ENCODE results near the gene IFNA13. TPM values are rescaled to one million over a fixed set of nuclear protein-coding genes. Genes with fewer than 3 reads are reported as not detected.

Gene IFNA13
- total and polyA plus RNA-seq, 2 experiments from 2014 or later: not detected

DNA sequence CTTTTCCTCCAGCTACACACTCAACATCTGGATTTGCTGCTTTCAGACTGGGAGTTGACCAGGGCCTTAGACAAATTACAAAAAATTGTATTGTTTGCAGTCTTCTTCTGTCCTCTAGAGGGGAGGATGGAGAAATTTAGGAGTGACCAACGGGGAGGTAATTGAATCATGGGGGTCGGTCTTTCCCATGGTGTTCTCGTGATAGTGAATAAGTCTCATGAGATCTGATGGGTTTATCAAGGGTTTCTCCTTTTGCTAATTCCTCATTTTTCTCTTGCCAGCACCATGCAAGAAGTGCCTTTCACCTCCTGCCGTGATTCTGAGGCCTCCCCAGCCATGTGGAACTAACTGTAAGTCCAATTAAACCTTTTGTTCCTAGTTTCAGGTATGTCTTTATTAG, 45.3 kb upstream of the IFNA13 start:
- H3K4me1 ChIP-seq (ENCODE audit: insufficient read depth): peaks cover 6% of the 10 kb centered on the region
- TF ChIP-seq EZH2 (IDR thresholded peaks at IDR 0.05; ENCODE audit: insufficient read depth, poor library complexity, severe bottlenecking): no peak
- no peak for DNase-seq
- no peaks in the 10 kb centered on the region for H3K9me3 ChIP-seq (ENCODE audit: low read depth)
- H3K36me3 ChIP-seq (ENCODE audit: low read depth): no peaks in the 10 kb centered on the region
- H3K27ac ChIP-seq: no peak overlapping the region
- H3K4me2 ChIP-seq (ENCODE audit: unreplicated experiment): no peak overlapping the region
- H3K79me2 ChIP-seq (ENCODE audit: insufficient read depth): no peaks in the 10 kb centered on the region
- no peaks in the 10 kb centered on the region for H3K9me2 ChIP-seq (ENCODE audit: insufficient read depth)
- H4K20me1 ChIP-seq (ENCODE audit: insufficient read depth): no peaks in the 10 kb centered on the region
- no peak overlapping the region for H3K4me3 ChIP-seq
- H3K27me3 ChIP-seq (replicated peaks; ENCODE audit: insufficient read depth): no peaks in the 10 kb centered on the region
- no peak overlapping the region for H3K9ac ChIP-seq
- H2AFZ ChIP-seq: no peak overlapping the region
- in situ Hi-C loops (cut with MboI): no loop called here
- 82 to 83% methylated on average over 4 of the region's 4 CpGs for WGBS, 2 experiments (ENCODE audit: low coverage in 1 of 2, low lambda C conversion rate in 2 of 2, missing lambda C conversion rate in 2 of 2)
- H3F3A ChIP-seq (ENCODE audit: insufficient read depth): no peaks in the 10 kb centered on the region

- Histone ChIP-seq H4K20me1 (ENCODE audit: insufficient read depth) (no peaks in the 10 kb centered on the region), H3K79me2 (ENCODE audit: insufficient read depth) (no peaks in the 10 kb centered on the region), H3K9me2 (ENCODE audit: insufficient read depth) (no peaks in the 10 kb centered on the region), H3K36me3 (ENCODE audit: low read depth) (no peaks in the 10 kb centered on the region), H3K4me1 (ENCODE audit: insufficient read depth) (peaks cover 6% of the 10 kb centered on the region), H3K4me3 (no peak overlapping the region), H3K9ac (no peak overlapping the region), H3K27me3 (replicated peaks; ENCODE audit: insufficient read depth) (no peaks in the 10 kb centered on the region), H2AFZ (no peak overlapping the region), H3K4me2 (ENCODE audit: unreplicated experiment) (no peak overlapping the region), H3K27ac (no peak overlapping the region), H3K9me3 (ENCODE audit: low read depth) (no peaks in the 10 kb centered on the region), H3F3A (ENCODE audit: insufficient read depth) (no peaks in the 10 kb centered on the region)
- in situ Hi-C loops (cut with MboI): no loop called here
- TF ChIP-seq EZH2phosphoT487 (IDR thresholded peaks at IDR 0.05; ENCODE audit: insufficient read depth, low read depth): no peak
- TF ChIP-seq EZH2 (IDR thresholded peaks at IDR 0.05; ENCODE audit: insufficient read depth, poor library complexity, severe bottlenecking): no peak
- DNase-seq: no peak
These were observed 44.2 kb upstream of the IFNA13 start for GRCh38 chr9:21412107-21412506.

- no peak for TF ChIP-seq EZH2 (IDR thresholded peaks at IDR 0.05; ENCODE audit: insufficient read depth, poor library complexity, severe bottlenecking)
- Histone ChIP-seq H3K9me3 (ENCODE audit: low read depth) (no peaks in the 10 kb centered on the region), H3K27ac (no peak within 1 kb of the TSS), H3K4me3 (no peak within 1 kb of the TSS), H3K9ac (no peak within 1 kb of the TSS), H3K4me1 (ENCODE audit: insufficient read depth) (no peaks in the 10 kb centered on the region), H3K79me2 (ENCODE audit: insufficient read depth) (no peaks in the 10 kb centered on the region), H3K36me3 (ENCODE audit: low read depth) (no peaks in the 10 kb centered on the region), H3K27me3 (replicated peaks; ENCODE audit: insufficient read depth) (no peaks in the 10 kb centered on the region), H4K20me1 (ENCODE audit: insufficient read depth) (no peaks in the 10 kb centered on the region), H3K4me2 (ENCODE audit: unreplicated experiment) (no peak within 1 kb of the TSS), H3K9me2 (ENCODE audit: insufficient read depth) (no peaks in the 10 kb centered on the region), H2AFZ (no peak within 1 kb of the TSS), H3F3A (ENCODE audit: insufficient read depth) (no peaks in the 10 kb centered on the region)
- DNase-seq: no peak
- in situ Hi-C loops (cut with MboI): no loop called here
- 89 to 100% methylated on average over 1 of the region's 1 CpG for WGBS, 2 experiments (ENCODE audit: low coverage in 1 of 2, low lambda C conversion rate in 2 of 2, missing lambda C conversion rate in 2 of 2)
These were observed 41.0 kb upstream of the IFNA13 start, which contains the start of gene IFNA8 for GRCh38 chr9:21408817-21409216. Gene IFNA8 (plus strand): TSS chr9:21409117. CDS start chr9:21409177, 60 bp downstream.

- H3K79me2 ChIP-seq (ENCODE audit: insufficient read depth): no peaks in the 10 kb centered on the region
- no peak overlapping the region for H3K4me3 ChIP-seq
- H4K20me1 ChIP-seq (ENCODE audit: insufficient read depth): no peaks in the 10 kb centered on the region
- H3K27me3 ChIP-seq (replicated peaks; ENCODE audit: insufficient read depth): no peaks in the 10 kb centered on the region
- H3K27ac ChIP-seq: no peak overlapping the region
- in situ Hi-C loops (cut with MboI): no loop called here
- H2AFZ ChIP-seq: no peak overlapping the region
- no peaks in the 10 kb centered on the region for H3K9me3 ChIP-seq (ENCODE audit: low read depth)
- H3F3A ChIP-seq (ENCODE audit: insufficient read depth): no peaks in the 10 kb centered on the region
- 16 to 21% methylated on average over 3 of the region's 3 CpGs for WGBS, 2 experiments (ENCODE audit: low coverage in 1 of 2, low lambda C conversion rate in 2 of 2, missing lambda C conversion rate in 2 of 2)
- no peaks in the 10 kb centered on the region for H3K9me2 ChIP-seq (ENCODE audit: insufficient read depth)
- peak; percentile 15 for DNase-seq
- TF ChIP-seq EZH2phosphoT487 (IDR thresholded peaks at IDR 0.05; ENCODE audit: insufficient read depth, low read depth): no peak
- TF ChIP-seq EZH2 (IDR thresholded peaks at IDR 0.05; ENCODE audit: insufficient read depth, poor library complexity, severe bottlenecking): no peak
- H3K4me1 ChIP-seq (ENCODE audit: insufficient read depth): no peaks in the 10 kb centered on the region
- no peaks in the 10 kb centered on the region for H3K36me3 ChIP-seq (ENCODE audit: low read depth)
- H3K4me2 ChIP-seq (ENCODE audit: unreplicated experiment): no peak overlapping the region
- H3K9ac ChIP-seq: no peak overlapping the region
These were observed 36.3 kb upstream of the IFNA13 start for GRCh38 chr9:21404146-21404545.

All from GM23248 (cell line).